Body of pancreas (tissue), 4 donors: ENCODE measurements around the gene OTUD7B.

ENCODE experiments used
- POLR2A ChIP-seq, 3 donors: fragments of 450-650 bp; IDR thresholded peaks; one replicate each; pipeline ENCODE4 v1.6.1; 2016; ENCODE audit warnings: antibody characterized with exemption in 3 of 3, mild to moderate bottlenecking in 2 of 3
- TF ChIP-seq, protein P1 (sequence below), 7 experiments: fragments of 450-650 bp in 4 of 7; fragments of 200-600 bp in 3 of 7; sonication (generic) in 3 of 7; IDR thresholded peaks; one replicate each; pipeline ENCODE4 v1.5.1; 2016 to 2019; ENCODE audit warnings: antibody characterized with exemption in 7 of 7

GRCh38 chr1:149927563-149928400 is 82.7 kb downstream of the OTUD7B start, which contains the start of gene SF3B4:
- TF ChIP-seq POLR2A (IDR thresholded peaks at IDR 0.05), result peak; percentile 88 to 97 (median 97)
- TF ChIP-seq, protein P1, sequence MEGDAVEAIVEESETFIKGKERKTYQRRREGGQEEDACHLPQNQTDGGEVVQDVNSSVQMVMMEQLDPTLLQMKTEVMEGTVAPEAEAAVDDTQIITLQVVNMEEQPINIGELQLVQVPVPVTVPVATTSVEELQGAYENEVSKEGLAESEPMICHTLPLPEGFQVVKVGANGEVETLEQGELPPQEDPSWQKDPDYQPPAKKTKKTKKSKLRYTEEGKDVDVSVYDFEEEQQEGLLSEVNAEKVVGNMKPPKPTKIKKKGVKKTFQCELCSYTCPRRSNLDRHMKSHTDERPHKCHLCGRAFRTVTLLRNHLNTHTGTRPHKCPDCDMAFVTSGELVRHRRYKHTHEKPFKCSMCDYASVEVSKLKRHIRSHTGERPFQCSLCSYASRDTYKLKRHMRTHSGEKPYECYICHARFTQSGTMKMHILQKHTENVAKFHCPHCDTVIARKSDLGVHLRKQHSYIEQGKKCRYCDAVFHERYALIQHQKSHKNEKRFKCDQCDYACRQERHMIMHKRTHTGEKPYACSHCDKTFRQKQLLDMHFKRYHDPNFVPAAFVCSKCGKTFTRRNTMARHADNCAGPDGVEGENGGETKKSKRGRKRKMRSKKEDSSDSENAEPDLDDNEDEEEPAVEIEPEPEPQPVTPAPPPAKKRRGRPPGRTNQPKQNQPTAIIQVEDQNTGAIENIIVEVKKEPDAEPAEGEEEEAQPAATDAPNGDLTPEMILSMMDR (IDR thresholded peaks at IDR 0.05), result peak in 2 of 7 experiments; percentile 17
